RWPE2 (cell line): ENCODE results near the gene NRG3.

Source experiments
- ATAC-seq: fragments of 200-7000 bp; cut with Tn5 transposase; 3 replicates; pipeline ENCODE4 v1.9.1; 2021; ENCODE audit warnings: low read depth
- DNase-seq: peaks from one replicate; pipeline ENCODE4 v3.0.0-alpha.2; 2020; ENCODE audit warnings: low spot score
- H3K27ac ChIP-seq: fragments of 450-650 bp; 2 replicates; pipeline ENCODE4 v1.5.1; 2017; ENCODE audit warnings: mild to moderate bottlenecking; ENCODE audit not compliant: poor library complexity, severe bottlenecking
- H3K27me3 ChIP-seq: fragments of 250-450 bp; sonication (Bioruptor Pico); 2 replicates; pipeline ENCODE4 v1.5.1; 2021; ENCODE audit warnings: mild to moderate bottlenecking, moderate library complexity; ENCODE audit not compliant: insufficient read depth, poor library complexity, severe bottlenecking
- H3K36me3 ChIP-seq: fragments of 250-450 bp; sonication (Bioruptor Pico); 2 replicates; pipeline ENCODE4 v1.5.1; 2020; ENCODE audit warnings: low read depth, mild to moderate bottlenecking, moderate library complexity
- H3K4me1 ChIP-seq: fragments of 250-450 bp; sonication (Bioruptor Pico); 2 replicates; pipeline ENCODE4 v1.5.1; 2021; ENCODE audit warnings: mild to moderate bottlenecking, moderate library complexity; ENCODE audit not compliant: insufficient read depth, poor library complexity, severe bottlenecking
- H3K4me3 ChIP-seq: fragments of 250-450 bp; sonication (Bioruptor Pico); 2 replicates; pipeline ENCODE4 v1.5.1; 2021; ENCODE audit warnings: mild to moderate bottlenecking, moderate library complexity; ENCODE audit not compliant: severe bottlenecking
- H3K9me3 ChIP-seq: fragments of 250-450 bp; sonication (Bioruptor Pico); 2 replicates; pipeline ENCODE4 v1.5.1; 2021; ENCODE audit warnings: mild to moderate bottlenecking, moderate library complexity; ENCODE audit not compliant: severe bottlenecking
- TF ChIP-seq, protein P1 (sequence below): fragments of 450-650 bp; IDR thresholded peaks from one replicate; pipeline ENCODE4 v1.5.1; 2017; ENCODE audit warnings: mild to moderate bottlenecking, moderate library complexity; ENCODE audit not compliant: poor library complexity, severe bottlenecking

Gene NRG3

DNA sequence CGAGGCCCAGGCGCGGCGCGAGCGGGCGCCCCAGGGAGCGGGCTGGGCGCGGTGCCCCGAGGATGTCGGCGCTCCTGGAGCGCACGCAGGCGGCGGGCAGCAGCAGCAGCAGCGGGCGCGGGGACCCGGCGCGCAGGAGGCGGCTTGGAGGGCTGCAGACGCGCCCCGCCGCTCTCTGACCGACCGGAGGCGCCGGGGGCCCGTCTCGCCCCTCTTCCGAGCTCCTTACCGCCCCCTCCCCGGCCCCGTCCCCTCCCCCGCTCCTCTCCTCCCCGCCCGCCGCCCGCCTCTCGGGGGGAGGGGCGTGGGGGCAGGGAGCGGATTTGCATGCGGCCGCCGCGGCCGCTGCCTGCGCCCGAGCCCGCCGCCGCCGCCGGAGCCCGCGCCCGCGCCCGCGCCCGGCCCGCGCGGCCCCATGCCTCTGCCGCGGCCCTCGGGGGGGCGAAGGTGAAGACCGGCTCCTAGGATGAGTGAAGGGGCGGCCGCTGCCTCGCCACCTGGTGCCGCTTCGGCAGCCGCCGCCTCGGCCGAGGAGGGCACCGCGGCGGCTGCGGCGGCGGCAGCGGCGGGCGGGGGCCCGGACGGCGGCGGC, at the start of gene NRG3:
Gene NRG3 (plus strand): TSS at position 320 of the 592 bp plus-strand sequence.
- Histone ChIP-seq H3K4me1 (no peaks in the 10 kb centered on the region), H3K27me3 (peaks cover 60% of the 10 kb centered on the region), H3K27ac (no peak within 1 kb of the TSS), H3K9me3 (no peaks in the 10 kb centered on the region), H3K36me3 (no peaks in the 10 kb centered on the region), H3K4me3 (no peak within 1 kb of the TSS)
- no peak for DNase-seq
- TF ChIP-seq, protein P1, sequence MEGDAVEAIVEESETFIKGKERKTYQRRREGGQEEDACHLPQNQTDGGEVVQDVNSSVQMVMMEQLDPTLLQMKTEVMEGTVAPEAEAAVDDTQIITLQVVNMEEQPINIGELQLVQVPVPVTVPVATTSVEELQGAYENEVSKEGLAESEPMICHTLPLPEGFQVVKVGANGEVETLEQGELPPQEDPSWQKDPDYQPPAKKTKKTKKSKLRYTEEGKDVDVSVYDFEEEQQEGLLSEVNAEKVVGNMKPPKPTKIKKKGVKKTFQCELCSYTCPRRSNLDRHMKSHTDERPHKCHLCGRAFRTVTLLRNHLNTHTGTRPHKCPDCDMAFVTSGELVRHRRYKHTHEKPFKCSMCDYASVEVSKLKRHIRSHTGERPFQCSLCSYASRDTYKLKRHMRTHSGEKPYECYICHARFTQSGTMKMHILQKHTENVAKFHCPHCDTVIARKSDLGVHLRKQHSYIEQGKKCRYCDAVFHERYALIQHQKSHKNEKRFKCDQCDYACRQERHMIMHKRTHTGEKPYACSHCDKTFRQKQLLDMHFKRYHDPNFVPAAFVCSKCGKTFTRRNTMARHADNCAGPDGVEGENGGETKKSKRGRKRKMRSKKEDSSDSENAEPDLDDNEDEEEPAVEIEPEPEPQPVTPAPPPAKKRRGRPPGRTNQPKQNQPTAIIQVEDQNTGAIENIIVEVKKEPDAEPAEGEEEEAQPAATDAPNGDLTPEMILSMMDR = no peak
- no peak for ATAC-seq

DNA sequence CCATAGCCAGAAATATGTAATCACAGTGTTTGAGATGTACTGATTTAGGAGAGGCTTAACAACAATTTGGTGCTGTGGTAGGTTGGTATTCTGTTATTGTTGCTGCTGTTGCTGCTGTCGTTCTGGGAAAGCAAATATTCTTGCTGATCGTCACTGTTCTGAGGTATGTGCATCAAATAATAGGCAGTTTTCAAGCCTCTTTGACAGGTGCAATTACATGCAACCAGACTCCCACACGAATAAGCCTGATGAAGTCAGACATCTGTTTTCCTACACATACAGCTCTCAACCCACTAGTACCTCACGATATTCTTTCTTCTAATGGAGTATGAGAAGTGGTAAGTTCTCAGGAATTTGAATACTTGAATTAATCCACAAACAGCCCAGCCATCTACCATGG, 46.7 kb upstream of the NRG3 start:
- no peak for DNase-seq
- TF ChIP-seq, protein P1 = no peak
- H3K9me3 ChIP-seq = no peaks in the 10 kb centered on the region

DNA sequence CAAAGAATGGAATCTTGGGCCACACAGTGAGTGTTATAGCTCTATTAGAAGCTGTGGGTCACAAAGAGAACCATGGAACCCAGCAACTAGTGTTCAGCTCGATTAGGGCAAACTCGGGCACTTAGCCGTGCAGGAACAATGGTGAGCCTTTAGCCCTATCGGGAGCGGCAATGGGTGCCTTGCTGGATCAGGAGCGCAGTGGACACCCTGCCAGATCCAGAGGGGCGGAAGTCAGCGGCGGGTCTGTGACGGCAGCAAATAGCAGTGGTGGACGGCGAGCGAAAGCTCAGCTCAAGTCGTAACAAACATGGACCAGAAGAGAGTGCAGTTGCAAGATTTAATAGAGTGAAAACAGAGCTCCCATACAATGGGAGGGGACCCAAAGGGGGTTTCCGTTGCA, 43.9 kb upstream of the NRG3 start:
- TF ChIP-seq, protein P1 = no peak
- Histone ChIP-seq H3K4me3 (no peak overlapping the region), H3K27me3 (no peaks in the 10 kb centered on the region), H3K4me1 (no peaks in the 10 kb centered on the region), H3K36me3 (no peaks in the 10 kb centered on the region), H3K9me3 (no peaks in the 10 kb centered on the region), H3K27ac (no peak overlapping the region)
- ATAC-seq (no peak), DNase-seq (no peak)

More for the DNA sequence above, 46.7 kb upstream of the NRG3 start:
- Histone ChIP-seq H3K36me3 (no peaks in the 10 kb centered on the region), H3K4me3 (no peak overlapping the region), H3K27me3 (no peaks in the 10 kb centered on the region), H3K27ac (no peak overlapping the region), H3K4me1 (no peaks in the 10 kb centered on the region)
- no peak for ATAC-seq

DNA sequence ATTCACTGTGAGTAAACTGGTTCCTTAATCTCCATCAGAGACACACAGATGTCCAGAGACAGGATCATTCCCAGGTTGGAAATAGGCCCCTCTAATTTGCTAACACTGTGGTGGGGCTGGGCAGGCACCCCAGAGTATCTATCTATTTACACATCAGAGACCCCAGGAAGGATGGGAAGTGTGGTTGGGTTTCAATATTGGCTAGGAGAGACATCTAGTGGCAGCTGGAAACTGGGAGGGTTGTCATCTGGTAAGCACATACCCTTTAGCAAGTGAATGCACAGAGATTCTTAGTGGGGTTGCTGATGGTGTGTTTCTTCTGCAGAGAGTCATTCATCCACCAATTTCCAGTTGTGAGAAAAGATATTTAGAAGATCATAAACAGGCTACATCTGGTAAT, 36.0 kb upstream of the NRG3 start:
- H3K4me1 ChIP-seq = no peaks in the 10 kb centered on the region

DNA sequence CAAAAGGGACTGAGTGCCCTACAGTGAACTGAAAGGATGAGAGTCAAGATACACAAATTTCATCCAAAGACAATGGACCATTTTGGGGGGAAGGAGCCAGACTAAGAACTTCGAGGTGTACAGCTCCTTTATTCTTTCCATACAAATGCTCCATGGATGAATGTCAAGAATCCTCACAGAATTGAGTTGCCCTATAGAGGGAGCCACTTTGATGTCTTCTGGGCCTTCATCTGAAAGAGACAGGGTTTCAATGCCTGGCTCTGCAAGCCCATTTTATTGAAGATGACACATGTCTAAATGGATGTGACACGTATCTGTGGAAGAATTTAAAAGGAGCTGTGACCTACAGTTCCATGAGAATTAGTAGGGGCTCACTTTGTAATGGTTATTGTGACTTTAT, 32.0 kb upstream of the NRG3 start:
- Histone ChIP-seq H3K4me3 (no peak overlapping the region), H3K9me3 (no peaks in the 10 kb centered on the region), H3K27me3 (no peaks in the 10 kb centered on the region), H3K36me3 (no peaks in the 10 kb centered on the region), H3K4me1 (no peaks in the 10 kb centered on the region), H3K27ac (no peak overlapping the region)
- ATAC-seq = no peak
- DNase-seq = no peak
- TF ChIP-seq, protein P1 = no peak

More for the DNA sequence above, 36.0 kb upstream of the NRG3 start:
- no peak for ATAC-seq
- TF ChIP-seq, protein P1 = no peak
- Histone ChIP-seq H3K36me3 (no peaks in the 10 kb centered on the region), H3K27me3 (no peaks in the 10 kb centered on the region), H3K27ac (no peak overlapping the region), H3K4me3 (no peak overlapping the region), H3K9me3 (no peaks in the 10 kb centered on the region)
- no peak for DNase-seq
